GM19043 (cell line): Measurements from ENCODE around the gene UBXN6.

Experiments used
- ATAC-seq: cut with Tn5 transposase; IDR thresholded peaks from one replicate; pipeline ENCODE4 v1.9.1; 2021; ENCODE audit warnings: low read depth; ENCODE audit not compliant: unreplicated experiment

The UBXN6 gene

DNA sequence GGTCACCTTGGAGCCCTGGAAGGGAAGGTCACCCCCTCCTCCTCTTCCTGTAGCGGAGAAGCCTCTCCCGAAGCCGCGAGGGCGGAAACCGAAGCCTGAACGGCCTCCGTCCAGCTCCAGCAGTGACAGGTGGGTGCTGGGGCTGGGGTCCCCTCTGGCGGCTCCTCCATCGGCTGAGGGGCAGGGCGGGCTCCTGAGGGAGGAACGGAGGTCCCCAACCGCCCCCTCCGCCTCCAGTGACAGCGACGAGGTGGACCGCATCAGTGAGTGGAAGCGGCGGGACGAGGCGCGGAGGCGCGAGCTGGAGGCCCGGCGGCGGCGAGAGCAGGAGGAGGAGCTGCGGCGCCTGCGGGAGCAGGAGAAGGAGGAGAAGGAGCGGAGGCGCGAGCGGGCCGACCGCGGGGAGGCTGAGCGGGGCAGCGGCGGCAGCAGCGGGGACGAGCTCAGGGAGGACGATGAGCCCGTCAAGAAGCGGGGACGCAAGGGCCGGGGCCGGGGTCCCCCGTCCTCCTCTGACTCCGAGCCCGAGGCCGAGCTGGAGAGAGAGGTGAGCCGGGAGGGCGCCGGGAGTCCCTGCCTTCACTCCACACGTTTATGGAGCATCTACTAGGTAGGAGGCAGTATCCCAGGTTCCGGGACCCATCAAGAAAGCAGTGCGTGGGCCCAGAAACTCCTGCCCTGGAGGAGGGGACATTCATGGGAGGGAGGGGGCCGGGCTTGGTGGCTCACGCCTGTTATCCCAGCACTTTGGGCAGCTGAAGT is 36.5 kb upstream of the UBXN6 start:
- no peak for ATAC-seq

DNA sequence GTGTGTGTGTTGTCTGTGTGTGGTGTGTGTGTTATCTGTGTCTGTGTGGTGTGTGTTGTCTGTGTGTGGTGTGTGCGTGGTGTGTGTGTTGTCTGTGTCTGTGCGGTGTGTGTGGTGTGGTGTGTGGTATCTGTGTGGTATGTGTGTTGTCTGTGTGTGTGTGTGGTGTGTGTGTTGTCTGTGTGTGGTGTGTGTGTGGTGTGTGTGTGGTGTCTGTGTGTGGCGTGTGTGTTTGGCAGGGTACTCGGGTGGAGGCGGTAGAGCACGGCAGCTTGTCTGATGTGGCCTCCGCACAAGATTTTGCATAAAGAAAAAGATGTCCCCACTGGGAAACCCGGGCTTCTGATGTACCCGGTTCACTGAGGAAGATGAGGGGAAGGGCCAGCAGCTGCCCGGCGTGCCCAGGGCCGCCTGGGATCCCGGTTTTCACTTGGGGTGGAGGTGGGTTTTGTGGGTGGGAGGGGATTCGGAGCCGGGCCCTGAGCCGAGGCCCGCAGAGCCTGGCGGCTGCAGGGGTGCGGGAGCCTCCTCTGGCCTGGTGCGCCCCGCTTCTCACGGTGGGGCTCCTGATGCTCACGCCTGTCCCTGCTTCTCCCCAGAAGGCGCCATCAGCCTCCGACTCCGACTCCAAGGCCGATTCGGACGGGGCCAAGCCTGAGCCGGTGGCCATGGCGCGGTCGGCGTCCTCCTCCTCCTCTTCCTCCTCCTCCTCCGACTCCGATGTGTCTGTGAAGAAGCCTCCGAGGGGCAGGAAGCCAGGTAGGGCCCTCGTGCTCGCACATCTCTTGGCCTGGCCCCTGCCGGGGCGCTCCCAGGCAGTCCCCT is 35.7 kb upstream of the UBXN6 start:
- ATAC-seq, result no peak

DNA sequence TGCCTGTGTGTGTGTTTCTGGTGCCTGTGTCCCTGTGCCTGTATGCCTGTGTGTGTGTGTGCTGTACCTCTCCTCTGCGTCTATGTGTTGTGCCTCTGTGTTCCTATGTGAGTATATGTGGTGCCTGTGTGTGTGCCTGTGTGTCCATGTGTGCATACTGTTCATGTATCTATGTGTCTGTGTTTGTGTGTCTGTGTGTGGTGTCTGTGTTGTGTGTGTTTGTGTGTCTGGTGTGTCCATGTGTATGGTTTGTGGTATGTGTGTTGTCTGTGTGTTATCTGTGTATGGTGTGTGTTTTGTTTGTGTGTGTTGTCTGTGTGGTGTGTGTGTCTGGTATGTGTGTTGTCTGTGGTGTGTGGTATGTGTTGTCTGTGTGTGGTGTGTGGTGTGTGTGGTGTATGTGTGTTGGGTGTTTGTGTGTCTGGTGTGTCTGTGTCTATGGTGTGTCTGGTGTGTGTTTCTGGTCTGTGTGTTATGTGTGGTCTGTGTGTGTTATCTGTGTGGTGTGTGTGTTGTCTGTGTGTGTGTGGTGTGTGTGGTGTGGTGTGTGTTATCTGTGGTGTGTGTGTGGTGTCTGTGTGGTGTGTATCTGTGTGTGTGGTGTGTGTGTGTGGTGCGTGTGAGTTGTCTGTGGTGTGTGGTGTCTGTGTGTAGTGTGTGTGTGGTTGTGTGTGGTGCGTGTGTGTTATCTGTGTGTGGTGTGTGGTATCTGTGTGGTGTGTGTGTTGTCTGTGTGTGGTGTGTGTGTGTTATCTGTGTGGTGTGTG is 34.9 kb upstream of the UBXN6 start:
- no peak for ATAC-seq

DNA sequence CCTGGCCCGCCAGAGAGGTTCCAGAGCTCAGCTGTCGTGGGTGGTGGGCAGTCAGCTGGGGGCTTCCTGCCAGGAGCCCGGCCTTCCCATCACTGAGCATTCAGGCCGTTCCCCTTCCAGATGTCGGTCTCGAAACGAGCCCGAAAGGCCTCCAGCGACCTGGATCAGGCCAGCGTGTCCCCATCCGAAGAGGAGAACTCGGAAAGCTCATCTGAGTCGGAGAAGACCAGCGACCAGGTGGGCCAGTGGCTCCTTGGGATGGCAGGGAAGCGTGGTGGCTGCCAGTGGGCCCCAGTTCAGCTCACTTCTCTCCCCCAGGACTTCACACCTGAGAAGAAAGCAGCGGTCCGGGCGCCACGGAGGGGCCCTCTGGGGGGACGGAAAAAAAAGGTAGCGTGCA is 33.9 kb upstream of the UBXN6 start:
- no peak for ATAC-seq

DNA sequence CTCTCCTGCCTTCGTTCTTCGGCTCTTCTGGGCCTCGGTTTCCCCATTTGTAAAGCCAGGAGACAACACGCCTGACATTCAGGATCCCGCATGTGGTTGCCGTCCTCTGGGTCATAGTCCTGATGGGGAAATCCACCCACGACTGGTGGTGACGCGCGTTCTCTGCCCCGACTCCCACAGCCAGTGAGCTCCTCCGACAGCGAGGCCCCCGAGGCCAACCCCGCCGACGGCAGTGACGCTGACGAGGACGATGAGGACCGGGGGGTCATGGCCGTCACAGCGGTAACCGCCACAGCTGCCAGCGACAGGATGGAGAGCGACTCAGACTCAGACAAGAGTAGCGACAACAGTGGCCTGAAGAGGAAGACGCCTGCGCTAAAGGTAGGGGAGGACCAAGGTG is 30.9 kb upstream of the UBXN6 start:
- ATAC-seq, result no peak

DNA sequence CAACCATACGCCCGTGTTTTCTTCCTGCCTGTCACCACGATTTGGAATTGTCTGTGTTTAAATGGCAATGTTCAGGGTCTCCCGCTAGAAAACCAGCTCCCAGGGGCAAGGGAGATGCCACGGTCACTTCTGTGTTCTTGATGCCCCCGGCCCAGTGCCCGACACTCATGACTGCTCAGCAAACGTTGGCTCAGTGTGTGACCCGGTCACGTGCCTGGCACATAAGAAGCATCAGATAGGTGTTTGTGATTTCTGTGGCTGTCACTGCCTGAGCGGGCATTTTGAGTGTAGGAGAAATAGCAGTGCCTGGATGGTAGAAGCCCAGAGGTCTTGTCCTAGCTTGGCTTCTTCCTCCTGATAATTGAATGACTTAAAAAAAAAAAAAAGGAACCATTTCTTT is 30.0 kb upstream of the UBXN6 start:
- no peak for ATAC-seq

DNA sequence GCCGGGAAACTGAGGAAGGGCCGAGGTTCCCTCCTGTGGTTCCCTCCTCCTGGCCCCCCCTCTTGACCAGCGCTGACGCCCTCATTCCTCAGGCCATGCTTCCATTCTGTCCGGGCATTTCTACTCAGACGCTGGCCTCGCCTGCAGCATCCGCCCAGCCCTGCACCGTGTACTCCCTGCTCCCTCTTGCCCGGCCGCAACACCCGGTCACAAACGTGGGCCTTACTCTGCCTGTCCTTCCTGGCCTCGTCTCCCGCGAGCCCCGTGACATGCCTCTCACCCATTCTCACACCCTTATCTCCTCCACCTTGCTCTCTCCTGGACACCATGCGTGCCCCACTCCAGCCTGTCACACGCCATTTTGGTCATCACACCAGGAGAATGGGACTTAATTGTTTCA is 25.8 kb upstream of the UBXN6 start:
- no peak for ATAC-seq

DNA sequence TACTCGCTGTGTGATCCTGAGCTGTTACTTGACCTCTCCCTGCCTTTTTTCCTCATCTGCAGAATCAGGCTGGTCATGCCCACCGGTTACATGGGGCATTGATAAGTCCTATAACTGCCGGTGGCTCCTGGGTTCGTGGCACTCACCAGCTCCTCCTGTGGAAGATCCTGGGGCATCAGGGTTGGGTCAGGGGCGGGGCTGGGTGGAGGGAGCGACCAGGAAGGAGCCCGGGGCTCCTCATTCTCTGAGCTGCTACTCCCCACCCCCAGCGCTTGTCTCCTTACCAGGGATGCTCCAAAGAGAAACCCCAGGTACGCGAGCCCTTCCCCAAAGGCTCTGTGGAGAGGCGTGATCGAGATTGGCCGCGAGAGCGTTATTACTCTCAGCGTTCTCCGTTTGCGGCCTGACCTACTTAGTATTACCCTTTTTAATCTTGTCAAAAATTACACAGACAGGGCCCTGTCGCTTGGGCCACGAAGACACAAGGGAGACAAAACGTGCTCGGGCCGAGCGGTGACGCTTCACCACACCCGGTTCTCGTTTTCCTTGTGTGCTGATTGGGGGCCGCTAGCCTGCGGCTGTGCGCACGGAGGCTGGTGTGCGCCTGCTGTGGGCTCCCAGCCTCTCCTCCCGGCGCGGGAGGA is 25.2 kb upstream of the UBXN6 start:
- no peak for ATAC-seq

DNA sequence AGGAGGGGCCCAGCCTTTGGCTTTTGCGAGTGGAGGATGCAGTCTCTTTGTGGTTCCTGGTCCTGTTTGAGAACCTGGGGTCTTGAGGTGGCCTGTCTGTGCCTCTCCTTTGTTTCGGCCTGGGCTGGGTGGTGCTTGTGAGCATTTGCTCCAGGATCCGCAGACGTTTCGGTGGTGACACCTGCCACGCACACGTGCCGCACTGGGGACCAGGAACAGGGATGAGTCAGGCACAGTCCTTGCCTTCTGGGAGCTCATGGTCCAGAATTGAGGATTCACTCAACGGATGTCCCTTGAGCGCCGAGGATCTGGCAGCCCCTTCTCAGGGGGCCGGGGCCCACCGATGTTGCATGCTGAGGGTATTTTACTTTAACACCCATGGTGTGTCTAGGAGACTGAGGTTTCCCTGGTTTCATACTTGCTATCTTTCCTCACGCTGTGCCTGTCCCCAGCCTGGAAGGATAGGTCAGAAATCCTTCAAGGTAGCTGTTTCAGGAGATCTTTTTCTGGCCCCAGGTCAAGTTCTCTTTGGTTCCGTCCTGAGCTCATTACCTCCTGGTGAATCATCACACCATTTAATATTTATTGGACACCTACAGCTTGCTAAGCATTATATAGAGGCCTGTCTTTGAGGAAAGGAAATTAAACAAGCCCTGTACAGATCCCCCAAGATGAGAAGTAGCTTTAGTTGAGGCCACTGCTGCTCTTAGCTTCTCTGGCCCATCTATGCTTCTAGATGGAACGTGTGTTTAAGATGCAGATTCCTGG is 19.6 kb upstream of the UBXN6 start:
- ATAC-seq, result no peak

DNA sequence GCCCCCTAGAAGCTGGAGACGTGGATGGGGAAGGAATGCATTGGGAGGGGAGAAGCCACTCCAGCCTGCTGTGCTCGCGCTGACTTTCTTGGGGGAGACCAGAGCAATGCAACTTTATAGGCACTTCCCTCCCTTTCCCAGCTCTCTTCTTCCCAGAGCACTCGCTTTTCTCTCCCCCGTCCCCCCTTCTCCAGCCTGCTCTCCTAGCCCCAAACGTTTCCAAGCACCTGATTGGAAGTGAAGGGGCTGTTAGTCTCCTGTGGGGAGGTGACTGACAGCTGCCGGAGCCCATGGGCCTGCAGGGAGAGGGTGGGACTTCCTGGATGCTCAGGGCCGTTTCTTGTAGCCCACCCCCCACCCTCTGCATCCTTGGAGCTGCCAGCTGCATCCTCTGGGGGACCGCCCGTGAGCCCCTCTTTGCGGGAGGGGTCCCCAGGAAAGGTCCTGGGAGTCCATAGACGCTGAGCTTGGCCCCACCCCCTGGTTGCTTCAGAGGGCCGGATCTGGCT is 17.0 kb upstream of the UBXN6 start:
- no peak for ATAC-seq

DNA sequence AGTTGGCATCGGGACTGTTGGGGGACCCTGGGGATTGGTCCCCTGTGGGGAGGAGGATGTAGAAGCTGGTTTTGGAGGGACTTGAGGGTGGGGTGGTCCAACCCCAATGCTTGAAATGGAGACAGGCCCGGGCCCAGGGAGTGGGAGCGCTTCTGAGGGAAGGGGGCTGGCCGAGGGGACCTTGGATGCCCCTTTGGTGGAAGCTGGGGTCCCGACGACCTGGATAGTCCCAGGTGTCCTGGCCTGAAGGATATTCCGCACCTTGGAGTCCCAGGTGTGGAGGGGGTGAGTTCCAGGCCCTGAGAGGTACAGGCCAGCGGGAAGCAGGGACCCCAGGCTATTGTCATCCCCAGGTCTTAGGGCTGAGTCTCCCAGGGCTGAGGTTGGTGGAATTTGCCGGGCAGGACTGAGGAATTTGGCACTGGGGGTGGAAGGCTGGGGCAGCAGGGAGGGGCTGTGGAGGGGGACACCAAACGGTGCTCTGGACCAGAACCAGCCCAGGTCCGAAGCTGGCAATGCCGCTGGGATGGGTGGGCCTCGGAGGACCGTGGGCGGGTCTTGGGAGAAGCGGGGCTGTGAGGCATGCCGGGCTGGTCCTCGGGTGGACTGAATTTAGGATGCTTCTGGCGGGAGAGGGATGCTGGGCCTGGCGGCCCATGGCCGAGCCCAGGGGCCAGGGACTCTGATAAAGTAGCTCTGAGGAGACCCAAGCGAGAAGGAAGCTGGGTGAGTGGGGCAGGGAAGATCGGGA is 16.3 kb upstream of the UBXN6 start:
- ATAC-seq, result no peak

DNA sequence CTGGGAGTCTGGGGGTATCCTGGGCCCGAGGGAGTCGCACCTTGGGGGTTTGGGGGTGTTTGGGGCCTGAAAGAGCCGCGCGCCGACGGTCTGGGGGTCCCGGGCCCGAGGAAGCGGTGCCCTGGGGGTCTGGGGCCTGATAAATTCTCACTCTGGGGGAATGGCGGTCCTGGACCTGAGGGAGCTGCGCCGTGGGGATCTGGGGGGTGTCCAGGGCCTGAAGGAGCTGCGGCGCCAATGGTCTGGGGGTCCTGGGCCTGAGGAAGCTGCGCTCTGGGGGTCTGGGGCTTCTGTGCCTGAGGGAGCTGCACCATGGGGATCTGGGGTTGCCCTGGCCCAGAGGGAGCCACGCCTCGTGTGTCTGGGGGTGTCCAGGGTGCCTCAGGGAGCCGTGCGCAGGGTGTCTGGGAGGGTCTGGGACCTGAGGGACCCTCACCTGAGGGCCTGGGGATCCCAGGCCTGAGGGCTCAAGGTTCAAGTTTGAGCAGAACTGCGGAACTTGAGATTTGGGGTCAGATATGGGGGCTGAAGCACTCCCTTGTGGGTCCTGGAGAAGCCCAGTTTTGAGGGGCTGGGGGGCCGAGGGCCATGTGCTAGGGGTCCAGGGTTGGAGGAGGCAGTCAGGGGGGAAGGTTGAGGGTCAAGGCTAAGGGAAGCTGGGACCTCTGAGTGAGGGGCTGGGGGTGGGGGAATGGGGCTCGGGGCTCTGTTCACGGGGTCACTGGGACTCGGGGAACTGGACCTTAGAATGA is 15.6 kb upstream of the UBXN6 start:
- no peak for ATAC-seq

DNA sequence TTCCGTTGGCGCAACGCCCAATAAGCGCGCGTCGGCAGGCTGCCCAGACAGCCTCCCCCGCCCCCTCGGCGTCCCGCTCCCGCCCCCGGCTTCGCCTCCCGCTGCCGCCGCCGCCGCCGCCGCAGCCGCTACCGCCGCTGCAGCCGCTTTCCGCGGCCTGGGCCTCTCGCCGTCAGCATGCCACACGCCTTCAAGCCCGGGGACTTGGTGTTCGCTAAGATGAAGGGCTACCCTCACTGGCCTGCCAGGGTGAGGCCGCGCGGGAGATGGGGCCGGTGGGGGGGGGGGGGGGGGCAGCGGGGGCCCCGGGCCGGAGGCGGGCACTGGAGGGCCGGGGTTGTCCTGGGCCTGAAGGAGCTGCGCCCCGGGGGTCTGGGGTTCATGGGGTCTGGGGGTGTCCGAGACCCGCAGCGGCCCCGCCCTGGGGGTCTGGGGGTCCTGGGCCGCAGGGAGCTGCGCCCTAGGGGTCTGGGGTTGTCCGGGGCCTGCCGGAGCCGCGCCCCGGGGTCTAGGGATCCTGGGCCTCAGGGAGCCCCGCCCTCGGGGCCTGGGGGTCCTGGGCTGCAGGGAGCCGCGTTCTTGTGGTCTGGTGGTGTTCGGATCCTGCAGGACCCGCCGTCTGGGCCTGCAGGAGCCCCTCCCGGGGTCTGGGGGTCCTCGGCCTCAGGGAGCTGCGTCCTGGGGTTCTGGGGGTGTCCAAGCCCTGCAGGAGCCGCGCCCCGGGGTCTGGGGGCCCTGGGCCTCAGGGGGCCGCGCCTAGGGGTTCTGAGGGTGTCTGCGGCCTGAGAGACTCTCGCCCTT is 14.8 kb upstream of the UBXN6 start, which contains the start of gene HDGFL2:
Gene HDGFL2 (plus strand): TSS at position 124 of the 801 bp plus-strand sequence. CDS start 54 bp downstream, at position 178.
- no peak for ATAC-seq

DNA sequence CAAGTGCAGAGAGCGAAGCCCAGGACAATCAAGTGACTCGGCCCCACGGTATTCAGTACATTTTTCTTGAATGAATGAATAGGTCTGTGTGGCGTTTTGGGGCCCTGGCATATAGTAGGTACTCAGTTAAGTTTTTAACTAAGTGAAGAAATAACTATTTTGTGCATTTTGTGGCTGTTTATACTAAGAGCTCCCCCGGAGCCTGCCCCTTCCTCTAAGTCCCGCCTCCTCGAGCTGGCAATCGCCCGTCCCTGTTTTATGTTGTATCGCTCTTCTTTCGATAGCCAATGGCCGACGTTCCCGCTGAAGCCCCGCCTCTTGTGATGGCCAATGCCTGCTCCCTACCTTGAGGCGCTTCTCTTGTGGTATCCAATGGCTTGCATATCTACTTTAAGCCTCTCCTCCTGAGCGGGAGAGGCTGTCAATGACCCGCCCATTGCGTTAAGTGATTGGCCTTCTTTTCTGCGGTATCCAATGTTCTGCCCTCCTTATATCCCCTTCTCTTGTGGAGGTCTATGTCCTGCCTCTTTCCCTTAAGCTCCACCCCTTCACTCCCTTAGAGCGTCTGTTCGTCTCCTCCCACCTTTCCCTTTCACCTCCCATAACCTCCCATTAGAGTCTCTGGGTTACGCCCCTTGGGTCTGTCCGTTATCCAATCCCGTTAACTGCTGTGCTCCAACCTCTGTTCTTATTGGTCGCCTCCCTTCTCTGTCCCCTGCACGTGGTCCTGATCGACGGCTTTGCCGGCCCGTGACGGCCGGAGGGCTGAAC is 14.0 kb upstream of the UBXN6 start:
- ATAC-seq, result peak; percentile 83

DNA sequence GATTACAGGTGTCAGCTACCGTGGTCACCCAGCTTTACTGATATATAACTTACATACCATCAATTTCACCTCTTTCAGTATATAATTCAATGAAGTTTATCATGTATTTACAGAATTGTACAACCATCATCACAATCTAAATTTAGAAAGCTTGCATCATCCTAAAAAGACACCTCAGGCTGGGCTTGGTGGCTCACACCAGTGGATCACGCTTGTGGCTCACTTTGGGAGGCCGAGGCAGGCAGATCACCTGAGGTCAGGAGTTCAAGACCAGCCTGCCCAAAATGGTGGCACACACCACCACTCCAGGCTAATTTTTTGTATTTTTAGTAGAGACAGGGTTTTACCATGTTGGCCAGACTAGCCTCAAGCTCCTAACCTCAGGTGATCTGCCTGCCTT is 10.2 kb upstream of the UBXN6 start:
- ATAC-seq, result no peak

DNA sequence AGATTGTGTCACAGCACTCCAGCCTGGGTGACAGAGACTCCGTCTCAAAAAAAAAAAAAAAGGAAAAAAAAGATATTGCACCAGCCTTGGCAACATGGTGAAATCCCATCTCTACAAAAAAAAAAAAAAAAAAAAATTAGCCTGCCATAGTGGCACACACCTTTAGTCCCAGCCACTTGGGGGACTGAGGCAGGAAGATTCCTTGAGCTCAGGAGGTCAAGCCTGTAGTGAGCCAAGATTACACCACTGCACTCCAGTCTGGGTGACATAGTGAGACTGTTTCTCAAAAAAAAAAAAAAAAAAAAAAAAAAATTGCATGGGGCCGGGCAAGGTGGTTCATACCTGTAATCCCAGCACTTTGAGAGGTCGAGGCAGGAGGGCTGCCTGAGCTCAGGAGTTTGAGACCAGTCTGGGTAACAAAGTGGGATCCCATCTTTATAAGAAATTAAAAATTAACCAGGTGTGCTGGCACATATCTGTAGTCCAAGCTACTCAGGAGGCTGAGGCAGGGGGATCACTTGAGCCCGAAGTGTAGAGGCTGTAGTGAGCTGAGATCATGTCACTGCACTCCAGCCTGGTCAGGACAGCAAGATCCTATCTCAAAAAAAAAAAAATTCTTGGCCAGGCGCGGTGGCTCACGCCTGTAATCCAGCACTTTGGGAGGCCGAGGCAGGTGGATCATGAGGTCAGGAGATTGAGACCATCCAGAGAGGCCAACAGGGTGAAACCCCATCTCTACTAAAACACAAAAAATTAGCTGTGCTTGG is 7.4 kb upstream of the UBXN6 start:
- no peak for ATAC-seq
